ENCODE measurements around the gene YWHAH.

DNA sequence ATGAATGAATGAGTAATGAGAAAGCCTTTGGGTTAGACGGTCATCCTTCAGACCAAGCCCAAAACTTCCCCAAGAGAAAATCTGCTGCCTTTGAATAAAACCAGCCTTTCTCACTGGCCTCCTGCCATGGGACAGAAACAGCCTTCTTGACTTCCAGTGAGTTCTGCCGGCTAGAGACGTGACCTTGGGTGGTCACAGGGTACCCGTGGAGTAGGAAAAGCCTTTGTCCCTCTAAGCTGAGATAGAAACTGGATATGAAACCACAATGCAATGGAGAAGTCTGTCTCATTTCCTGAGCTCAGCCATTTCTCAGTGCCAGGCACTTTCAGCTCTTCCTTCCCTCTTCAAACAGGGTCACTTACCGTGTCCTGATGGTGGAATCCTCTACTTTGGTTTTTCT is 21.2 kb upstream of the YWHAH start:
- TF ChIP-seq EZH2 (IDR thresholded peaks at IDR 0.05; ENCODE audit: insufficient read depth, poor library complexity, severe bottlenecking) (no peak), EZH2phosphoT487 (IDR thresholded peaks at IDR 0.05; ENCODE audit: insufficient read depth, low read depth) (no peak)

All from GM23248 (cell line).